ENCODE results near the gene RNF150.
"Not testable (repeated sequence)": the region's sequence is repeated elsewhere in the genome, so short reads cannot be mapped to it uniquely, and the experiment has no call there.

RNF150 gene

GRCh38 chr4:141057582-141057981 lies 75.7 kb downstream of the RNF150 start:
- Histone ChIP-seq H3K27me3 (replicated peaks) (no peaks in the 10 kb centered on the region), H3K4me3 (ENCODE audit: low read depth, low read length) (no peak overlapping the region), H3K36me3 (replicated peaks) (no peaks in the 10 kb centered on the region), H3K27ac (no peak overlapping the region)
- TF ChIP-seq, protein P1, sequence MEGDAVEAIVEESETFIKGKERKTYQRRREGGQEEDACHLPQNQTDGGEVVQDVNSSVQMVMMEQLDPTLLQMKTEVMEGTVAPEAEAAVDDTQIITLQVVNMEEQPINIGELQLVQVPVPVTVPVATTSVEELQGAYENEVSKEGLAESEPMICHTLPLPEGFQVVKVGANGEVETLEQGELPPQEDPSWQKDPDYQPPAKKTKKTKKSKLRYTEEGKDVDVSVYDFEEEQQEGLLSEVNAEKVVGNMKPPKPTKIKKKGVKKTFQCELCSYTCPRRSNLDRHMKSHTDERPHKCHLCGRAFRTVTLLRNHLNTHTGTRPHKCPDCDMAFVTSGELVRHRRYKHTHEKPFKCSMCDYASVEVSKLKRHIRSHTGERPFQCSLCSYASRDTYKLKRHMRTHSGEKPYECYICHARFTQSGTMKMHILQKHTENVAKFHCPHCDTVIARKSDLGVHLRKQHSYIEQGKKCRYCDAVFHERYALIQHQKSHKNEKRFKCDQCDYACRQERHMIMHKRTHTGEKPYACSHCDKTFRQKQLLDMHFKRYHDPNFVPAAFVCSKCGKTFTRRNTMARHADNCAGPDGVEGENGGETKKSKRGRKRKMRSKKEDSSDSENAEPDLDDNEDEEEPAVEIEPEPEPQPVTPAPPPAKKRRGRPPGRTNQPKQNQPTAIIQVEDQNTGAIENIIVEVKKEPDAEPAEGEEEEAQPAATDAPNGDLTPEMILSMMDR (IDR thresholded peaks at IDR 0.05; ENCODE audit: low read depth, low read length, missing control alignments): no peak
- no peak for DNase-seq
- in situ Hi-C loops (cut with HindIII; ENCODE audit: low pct_ligation_motif_present, low sequenced_read_pairs): no loop called here

GRCh38 chr4:141056473-141056872 lies 76.8 kb downstream of the RNF150 start:
- H3K36me3 ChIP-seq (replicated peaks): no peaks in the 10 kb centered on the region
- no peaks in the 10 kb centered on the region for H3K27me3 ChIP-seq (replicated peaks)
- no peak overlapping the region for H3K27ac ChIP-seq
- in situ Hi-C loops (cut with HindIII; ENCODE audit: low pct_ligation_motif_present, low sequenced_read_pairs): no loop called here
- H3K4me3 ChIP-seq (ENCODE audit: low read depth, low read length): no peak overlapping the region
- DNase-seq: no peak
- TF ChIP-seq, protein P1 (IDR thresholded peaks at IDR 0.05; ENCODE audit: low read depth, low read length, missing control alignments): no peak

DNA sequence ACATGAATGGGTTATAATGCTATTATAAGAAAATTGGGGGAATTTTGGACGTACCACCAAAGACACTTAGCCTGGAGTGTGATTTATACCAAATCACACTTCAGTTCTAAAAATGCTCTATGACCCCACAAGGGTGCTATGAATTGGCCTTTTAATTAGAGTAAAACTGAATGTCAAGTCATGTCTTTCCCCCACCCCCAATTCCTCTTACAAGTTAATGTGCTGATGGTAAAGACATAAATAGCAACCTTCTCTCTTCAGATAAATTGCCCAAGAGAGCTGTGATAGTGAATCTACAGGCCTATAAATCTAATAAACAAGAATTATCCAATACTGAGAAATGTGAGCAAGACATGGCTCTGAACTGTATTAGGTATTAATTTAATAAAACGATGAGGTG lies 78.8 kb downstream of the RNF150 start:
- no peak for DNase-seq
- no peaks in the 10 kb centered on the region for H3K36me3 ChIP-seq (replicated peaks)
- no peak overlapping the region for H3K27ac ChIP-seq
- H3K4me3 ChIP-seq (ENCODE audit: low read depth, low read length): no peak overlapping the region
- H3K27me3 ChIP-seq (replicated peaks): no peaks in the 10 kb centered on the region
- TF ChIP-seq, protein P1 (IDR thresholded peaks at IDR 0.05; ENCODE audit: low read depth, low read length, missing control alignments): no peak
- in situ Hi-C loops (cut with HindIII; ENCODE audit: low pct_ligation_motif_present, low sequenced_read_pairs): no loop called here

DNA sequence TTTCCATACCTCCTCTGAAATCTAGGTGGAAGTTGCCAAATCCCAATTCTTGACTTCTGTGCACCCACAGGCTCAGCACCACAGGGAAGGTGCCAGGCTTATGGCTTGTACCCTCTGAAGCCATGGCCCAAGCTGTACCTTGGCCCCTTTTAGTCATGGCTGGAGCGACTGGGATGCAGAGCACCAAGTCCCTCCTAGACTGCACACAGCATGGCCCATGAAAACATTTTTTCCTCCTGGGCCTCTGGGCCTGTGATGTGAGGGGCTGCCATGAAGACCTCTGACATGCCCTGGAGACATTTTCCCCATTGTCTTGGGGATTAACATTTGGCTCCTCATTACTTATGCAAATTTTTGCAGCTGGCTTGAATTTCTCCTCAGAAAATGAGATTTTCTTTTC lies 82.3 kb downstream of the RNF150 start:
- in situ Hi-C loops (cut with HindIII; ENCODE audit: low pct_ligation_motif_present, low sequenced_read_pairs); DNase-seq; H3K4me3 ChIP-seq (ENCODE audit: low read depth, low read length); H3K27me3 ChIP-seq (replicated peaks); H3K27ac ChIP-seq; H3K36me3 ChIP-seq (replicated peaks): not testable (repeated sequence)

GRCh38 chr4:141047228-141047884 lies 85.9 kb downstream of the RNF150 start:
- H3K4me3 ChIP-seq (ENCODE audit: low read depth, low read length): no peak overlapping the region
- no peaks in the 10 kb centered on the region for H3K27me3 ChIP-seq (replicated peaks)
- peak overlapping the region; percentile 69 for H3K27ac ChIP-seq
- TF ChIP-seq, protein P1 (IDR thresholded peaks at IDR 0.05; ENCODE audit: low read depth, low read length, missing control alignments): no peak
- peak; percentile 74 for DNase-seq
- in situ Hi-C loops (cut with HindIII; ENCODE audit: low pct_ligation_motif_present, low sequenced_read_pairs): no loop called here
- no peaks in the 10 kb centered on the region for H3K36me3 ChIP-seq (replicated peaks)

DNA sequence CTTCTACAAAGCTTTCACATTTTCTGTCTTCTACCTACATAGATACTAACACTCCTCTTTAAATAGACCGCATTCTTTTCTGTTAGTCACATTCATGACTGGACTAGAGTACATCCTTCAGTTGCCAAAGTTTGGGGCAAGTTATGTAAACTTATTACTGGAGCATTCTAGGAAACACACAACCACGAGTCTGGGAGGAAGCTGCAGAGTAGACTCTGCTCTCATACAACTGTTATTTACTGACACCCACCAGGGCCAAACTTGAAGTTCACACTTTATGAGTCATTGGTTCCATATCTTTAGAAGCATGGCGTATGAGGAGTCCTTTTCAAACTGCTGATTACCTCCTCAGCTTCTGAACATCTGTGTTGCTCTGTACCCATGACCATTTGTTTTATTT lies 87.0 kb downstream of the RNF150 start:
- DNase-seq: peak; percentile 98
- H3K27ac ChIP-seq: peak overlapping the region; percentile 69
- TF ChIP-seq, protein P1 (IDR thresholded peaks at IDR 0.05; ENCODE audit: low read depth, low read length, missing control alignments): no peak

More for the DNA sequence above, 87.0 kb downstream of the RNF150 start:
- Histone ChIP-seq H3K27me3 (replicated peaks) (no peaks in the 10 kb centered on the region), H3K4me3 (ENCODE audit: low read depth, low read length) (no peak overlapping the region), H3K36me3 (replicated peaks) (no peaks in the 10 kb centered on the region)
- in situ Hi-C loops (cut with HindIII; ENCODE audit: low pct_ligation_motif_present, low sequenced_read_pairs): no loop called here
